HL-60 (cell line): ENCODE results near the gene TMEM154.

Experiments
- TF ChIP-seq, protein P1 (sequence below): IDR thresholded peaks from one replicate; pipeline ENCODE4 v1.5.1; 2011; ENCODE audit warnings: low read length, control low read depth, inconsistent platforms; ENCODE audit not compliant: insufficient read depth
- TF ChIP-seq, protein P2 (sequence below): IDR thresholded peaks from 2 replicates; pipeline ENCODE4 v1.6.1; 2012; ENCODE audit warnings: low read depth; ENCODE audit not compliant: insufficient replicate concordance

DNA sequence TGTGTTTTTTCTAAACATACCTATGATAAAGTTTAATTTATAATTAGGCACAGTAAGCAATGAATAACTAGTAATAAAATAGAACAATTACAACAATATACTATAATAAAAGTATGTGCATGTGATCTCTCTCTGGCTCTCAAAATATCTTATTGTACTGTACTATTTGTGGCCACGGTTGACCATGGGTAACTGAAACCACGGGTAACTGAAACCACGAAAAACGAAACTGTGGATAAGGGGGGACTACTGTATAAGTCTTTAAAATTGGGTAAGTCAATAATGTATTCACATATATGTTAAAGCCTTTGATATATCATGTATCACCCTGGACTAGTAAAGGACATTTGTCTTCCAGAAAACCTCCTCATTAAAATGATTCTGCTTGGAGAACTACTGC is 20.0 kb downstream of the TMEM154 start:
- TF ChIP-seq, protein P1, sequence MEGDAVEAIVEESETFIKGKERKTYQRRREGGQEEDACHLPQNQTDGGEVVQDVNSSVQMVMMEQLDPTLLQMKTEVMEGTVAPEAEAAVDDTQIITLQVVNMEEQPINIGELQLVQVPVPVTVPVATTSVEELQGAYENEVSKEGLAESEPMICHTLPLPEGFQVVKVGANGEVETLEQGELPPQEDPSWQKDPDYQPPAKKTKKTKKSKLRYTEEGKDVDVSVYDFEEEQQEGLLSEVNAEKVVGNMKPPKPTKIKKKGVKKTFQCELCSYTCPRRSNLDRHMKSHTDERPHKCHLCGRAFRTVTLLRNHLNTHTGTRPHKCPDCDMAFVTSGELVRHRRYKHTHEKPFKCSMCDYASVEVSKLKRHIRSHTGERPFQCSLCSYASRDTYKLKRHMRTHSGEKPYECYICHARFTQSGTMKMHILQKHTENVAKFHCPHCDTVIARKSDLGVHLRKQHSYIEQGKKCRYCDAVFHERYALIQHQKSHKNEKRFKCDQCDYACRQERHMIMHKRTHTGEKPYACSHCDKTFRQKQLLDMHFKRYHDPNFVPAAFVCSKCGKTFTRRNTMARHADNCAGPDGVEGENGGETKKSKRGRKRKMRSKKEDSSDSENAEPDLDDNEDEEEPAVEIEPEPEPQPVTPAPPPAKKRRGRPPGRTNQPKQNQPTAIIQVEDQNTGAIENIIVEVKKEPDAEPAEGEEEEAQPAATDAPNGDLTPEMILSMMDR = no peak
- TF ChIP-seq, protein P2, sequence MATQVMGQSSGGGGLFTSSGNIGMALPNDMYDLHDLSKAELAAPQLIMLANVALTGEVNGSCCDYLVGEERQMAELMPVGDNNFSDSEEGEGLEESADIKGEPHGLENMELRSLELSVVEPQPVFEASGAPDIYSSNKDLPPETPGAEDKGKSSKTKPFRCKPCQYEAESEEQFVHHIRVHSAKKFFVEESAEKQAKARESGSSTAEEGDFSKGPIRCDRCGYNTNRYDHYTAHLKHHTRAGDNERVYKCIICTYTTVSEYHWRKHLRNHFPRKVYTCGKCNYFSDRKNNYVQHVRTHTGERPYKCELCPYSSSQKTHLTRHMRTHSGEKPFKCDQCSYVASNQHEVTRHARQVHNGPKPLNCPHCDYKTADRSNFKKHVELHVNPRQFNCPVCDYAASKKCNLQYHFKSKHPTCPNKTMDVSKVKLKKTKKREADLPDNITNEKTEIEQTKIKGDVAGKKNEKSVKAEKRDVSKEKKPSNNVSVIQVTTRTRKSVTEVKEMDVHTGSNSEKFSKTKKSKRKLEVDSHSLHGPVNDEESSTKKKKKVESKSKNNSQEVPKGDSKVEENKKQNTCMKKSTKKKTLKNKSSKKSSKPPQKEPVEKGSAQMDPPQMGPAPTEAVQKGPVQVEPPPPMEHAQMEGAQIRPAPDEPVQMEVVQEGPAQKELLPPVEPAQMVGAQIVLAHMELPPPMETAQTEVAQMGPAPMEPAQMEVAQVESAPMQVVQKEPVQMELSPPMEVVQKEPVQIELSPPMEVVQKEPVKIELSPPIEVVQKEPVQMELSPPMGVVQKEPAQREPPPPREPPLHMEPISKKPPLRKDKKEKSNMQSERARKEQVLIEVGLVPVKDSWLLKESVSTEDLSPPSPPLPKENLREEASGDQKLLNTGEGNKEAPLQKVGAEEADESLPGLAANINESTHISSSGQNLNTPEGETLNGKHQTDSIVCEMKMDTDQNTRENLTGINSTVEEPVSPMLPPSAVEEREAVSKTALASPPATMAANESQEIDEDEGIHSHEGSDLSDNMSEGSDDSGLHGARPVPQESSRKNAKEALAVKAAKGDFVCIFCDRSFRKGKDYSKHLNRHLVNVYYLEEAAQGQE = no peak
